Thoracic aorta (tissue), 2 donors: ENCODE results near the gene TMEM121. TPM values are rescaled to one million over a fixed set of nuclear protein-coding genes. Genes with fewer than 3 reads are reported as not detected.
"Not testable (repeated sequence)": the region's sequence is repeated elsewhere in the genome, so short reads cannot be mapped to it uniquely, and the experiment has no call there.

ENCODE experiments used
- ATAC-seq: fragments of 150-250 bp; one replicate; pipeline ENCODE4 v1.8.0; 2017; ENCODE audit warnings: low read depth; ENCODE audit not compliant: insufficient number of reproducible peaks, low FRiP score
- DNase-seq: peaks from one replicate; pipeline ENCODE4 v3.0.0-alpha.2; 2020; ENCODE audit warnings: low spot score
- H3K27ac ChIP-seq, 2 donors: fragments of 200-600 bp; sonication (generic); 1 replicate in 1 of 2; 2 replicates in 1 of 2; pipeline ENCODE4 v1.5.1; 2016; ENCODE audit warnings: mild to moderate bottlenecking in 2 of 2, moderate library complexity in 2 of 2
- H3K27me3 ChIP-seq: fragments of 200-600 bp; sonication (generic); replicated peaks from 2 replicates; pipeline ENCODE4 v1.6.0; 2016; ENCODE audit warnings: mild to moderate bottlenecking; ENCODE audit not compliant: insufficient read depth
- H3K36me3 ChIP-seq: fragments of 200-600 bp; sonication (generic); one replicate; pipeline ENCODE4 v1.5.1; 2016
- H3K4me1 ChIP-seq, 2 donors: fragments of 200-600 bp; sonication (generic); 1 replicate in 1 of 2; 2 replicates in 1 of 2; pipeline versions ENCODE4 v1.5.1 to v1.6.0; 2016; ENCODE audit warnings: low read depth in 2 of 2, mild to moderate bottlenecking in 1 of 2; ENCODE audit not compliant: control insufficient read depth in 1 of 2
- H3K4me3 ChIP-seq: fragments of 200-600 bp; sonication (generic); 2 replicates; pipeline ENCODE4 v1.5.1; 2016; ENCODE audit warnings: mild to moderate bottlenecking
- H3K9me3 ChIP-seq: fragments of 200-600 bp; sonication (generic); 2 replicates; pipeline ENCODE4 v1.5.1; 2016
- CTCF ChIP-seq: fragments of 200-600 bp; sonication (generic); IDR thresholded peaks from one replicate; pipeline ENCODE4 v1.5.1; 2019; ENCODE audit warnings: antibody characterized with exemption
- total RNA-seq, 2 donors: library from RNA; depleted of rRNA; stranded (reverse); fragments of >200 nt; gene quantifications; one replicate each; pipeline versions ENCODE4 v1.1.0 to v1.2.3, GENCODE V29; 2016

Gene TMEM121
- total RNA-seq, 2 donors from 2014 or later = 2.6 to 5.5 TPM

DNA sequence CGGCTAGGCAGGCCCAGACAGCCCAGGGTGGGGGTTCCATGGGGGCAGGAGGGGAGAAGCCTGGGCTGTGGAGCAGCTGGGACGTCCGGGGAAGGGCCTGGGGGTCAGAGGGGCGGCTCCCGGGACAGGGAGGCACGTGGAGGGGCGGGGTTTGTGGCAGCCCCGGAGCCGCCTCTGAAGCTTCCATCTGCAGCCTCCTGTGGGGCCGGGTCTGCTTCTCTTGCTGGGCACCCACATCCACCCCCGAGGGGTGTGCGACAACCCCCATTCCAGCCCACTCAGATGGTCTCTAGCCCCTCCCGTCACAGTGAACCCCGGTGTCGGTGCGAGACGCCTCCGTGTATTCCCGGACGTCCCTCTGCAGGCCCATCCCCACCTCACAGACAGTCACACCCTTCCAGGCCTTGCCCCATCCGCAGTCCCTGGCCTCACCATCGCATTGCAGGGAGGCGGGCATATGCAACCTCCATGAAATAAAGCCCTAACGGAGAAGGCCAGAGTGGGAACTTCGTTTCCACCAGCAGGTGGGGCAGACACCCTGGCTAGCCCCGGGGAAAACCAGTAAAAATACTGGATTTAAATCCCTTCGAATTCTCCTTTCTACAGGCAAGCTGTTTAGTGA, 33.8 kb downstream of the TMEM121 start:
- not testable (repeated sequence) for H3K4me1 ChIP-seq, ATAC-seq, DNase-seq

GRCh38 chr14:105561345-105561744, 35.0 kb downstream of the TMEM121 start:
- not testable (repeated sequence) for ATAC-seq

More for the DNA sequence above, 33.8 kb downstream of the TMEM121 start:
- H3K9me3 ChIP-seq, H3K4me3 ChIP-seq, H3K27me3 ChIP-seq, H3K27ac ChIP-seq, H3K36me3 ChIP-seq: not testable (repeated sequence)

DNA sequence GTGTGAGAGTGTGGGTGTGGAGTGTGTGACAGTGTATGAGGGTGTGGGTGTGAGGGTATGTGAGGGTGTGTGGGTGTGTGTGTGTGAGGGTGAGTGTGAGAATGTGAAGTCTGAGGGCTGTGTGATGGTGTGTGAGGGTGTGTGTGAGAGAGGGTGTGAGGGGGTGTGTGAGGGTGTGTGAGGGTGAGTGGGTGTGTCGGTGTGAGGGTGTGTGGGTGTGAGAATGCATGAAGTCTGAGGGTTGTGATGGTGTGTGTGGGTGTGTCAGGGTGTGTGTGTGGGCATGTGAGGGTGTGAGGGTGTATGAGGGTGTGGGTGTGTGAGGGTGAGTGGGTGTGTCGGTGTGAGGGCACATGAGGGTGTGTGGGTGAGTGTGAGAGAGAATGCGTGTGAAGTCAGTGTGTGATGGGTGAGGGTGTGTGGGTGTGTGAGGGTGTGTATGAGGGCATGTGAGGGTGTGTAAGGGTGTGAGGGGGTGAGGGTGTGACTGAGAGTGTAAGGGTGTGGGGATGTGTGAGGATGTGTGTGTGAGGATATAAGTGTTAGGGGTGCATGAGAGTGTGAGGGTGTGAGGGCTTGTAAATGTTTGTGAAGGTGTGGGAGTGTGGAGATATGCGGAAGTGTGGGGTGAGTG, 36.4 kb downstream of the TMEM121 start:
- Histone ChIP-seq H3K27me3 (no peaks in the 10 kb centered on the region), H3K4me3 (no peak overlapping the region), H3K4me1 (no peaks in the 10 kb centered on the region), H3K27ac (no peak overlapping the region), H3K9me3 (no peaks in the 10 kb centered on the region), H3K36me3 (no peaks in the 10 kb centered on the region)
- ATAC-seq (no peak), DNase-seq (no peak)
- no peak for TF ChIP-seq CTCF

More at GRCh38 chr14:105561345-105561744, 35.0 kb downstream of the TMEM121 start:
- not testable (repeated sequence) for H3K4me1 ChIP-seq, DNase-seq, H3K9me3 ChIP-seq, H3K36me3 ChIP-seq, H3K27me3 ChIP-seq, H3K27ac ChIP-seq, H3K4me3 ChIP-seq

- no peak overlapping the region for H3K4me3 ChIP-seq
- H3K36me3 ChIP-seq = no peaks in the 10 kb centered on the region
- DNase-seq (no peak), ATAC-seq (no peak)
- no peaks in the 10 kb centered on the region for H3K9me3 ChIP-seq
- TF ChIP-seq CTCF = no peak
- no peak overlapping the region for H3K27ac ChIP-seq
- no peaks in the 10 kb centered on the region for H3K27me3 ChIP-seq
- H3K4me1 ChIP-seq = no peaks in the 10 kb centered on the region
Observed at GRCh38 chr14:105563347-105563737, 37.0 kb downstream of the TMEM121 start.

DNA sequence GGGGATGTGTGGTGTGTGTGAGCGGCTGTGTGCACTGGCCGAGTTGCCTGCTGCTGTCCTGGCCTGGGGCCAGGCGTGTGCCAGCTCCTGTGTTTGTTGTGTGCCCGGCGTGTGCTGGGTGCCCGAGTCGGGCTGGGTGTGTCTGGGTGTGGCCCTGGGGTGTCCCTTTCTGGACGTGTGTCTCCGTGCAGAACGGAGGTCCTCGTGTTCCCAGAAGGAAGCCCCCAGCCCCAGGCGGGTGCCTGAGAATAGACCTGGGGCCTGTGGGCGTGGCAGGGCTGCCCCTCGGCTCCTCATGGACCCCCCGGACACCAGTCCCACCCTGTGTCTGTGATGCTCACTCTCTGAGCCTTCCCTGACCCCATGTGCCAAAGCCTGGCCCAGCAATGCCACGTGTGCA, 38.2 kb downstream of the TMEM121 start:
- not testable (repeated sequence) for H3K4me3 ChIP-seq, H3K9me3 ChIP-seq, H3K27me3 ChIP-seq, ATAC-seq, DNase-seq, H3K36me3 ChIP-seq, H3K27ac ChIP-seq, H3K4me1 ChIP-seq

- not testable (repeated sequence) for ATAC-seq, H3K9me3 ChIP-seq, H3K27me3 ChIP-seq, H3K4me1 ChIP-seq, H3K36me3 ChIP-seq, H3K27ac ChIP-seq, DNase-seq, H3K4me3 ChIP-seq
Observed at GRCh38 chr14:105565185-105565919, 39.0 kb downstream of the TMEM121 start.

GRCh38 chr14:105566248-105567163, 40.1 kb downstream of the TMEM121 start:
- not testable (repeated sequence) for H3K4me3 ChIP-seq, H3K36me3 ChIP-seq, H3K4me1 ChIP-seq, H3K27me3 ChIP-seq, ATAC-seq, H3K27ac ChIP-seq, DNase-seq, H3K9me3 ChIP-seq

DNA sequence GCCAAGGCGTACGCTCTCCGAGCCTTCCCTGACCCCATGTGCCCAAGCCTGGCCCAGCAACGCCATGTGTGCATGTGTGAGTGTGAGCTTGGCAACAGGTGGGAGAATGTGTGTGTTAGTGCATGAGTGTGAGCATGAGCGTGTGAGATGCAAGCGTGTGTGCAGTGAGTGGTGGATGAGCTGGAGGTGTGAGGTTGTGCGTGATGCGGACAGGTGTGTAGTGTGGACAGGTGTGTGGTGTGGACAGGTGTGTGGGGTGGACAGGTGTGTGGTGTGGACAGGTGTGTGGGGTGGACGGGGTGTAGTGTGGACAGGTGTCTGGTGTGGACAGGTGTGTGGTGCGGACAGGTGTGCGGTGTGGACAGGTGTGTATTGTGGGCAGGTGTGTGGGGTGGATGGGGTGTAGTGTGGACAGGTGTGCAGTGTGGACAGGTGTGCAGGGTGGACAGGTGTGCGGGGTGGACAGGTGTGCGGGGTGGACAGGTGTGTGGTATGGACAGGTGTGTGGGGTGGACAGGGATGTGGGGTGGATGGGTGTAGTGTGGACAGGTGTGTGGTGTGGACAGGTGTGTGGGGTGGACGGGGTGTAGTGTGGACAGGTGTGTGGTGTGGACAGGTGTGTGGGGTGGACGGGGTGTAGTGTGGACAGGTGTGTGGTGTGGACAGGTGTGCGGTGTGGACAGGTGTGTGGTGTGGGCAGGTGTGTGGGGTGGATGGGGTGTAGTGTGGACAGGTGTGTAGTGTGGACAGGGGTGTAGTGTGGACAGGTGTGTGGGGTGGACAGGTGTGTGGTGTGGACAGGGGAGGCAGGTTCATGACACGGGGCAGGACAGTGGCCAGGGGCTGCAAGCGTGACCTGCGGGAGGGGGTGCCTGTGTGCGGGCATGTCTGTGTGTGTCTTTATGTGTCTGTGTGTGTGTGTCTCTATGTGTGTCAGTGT, 41.1 kb downstream of the TMEM121 start:
- not testable (repeated sequence) for H3K4me1 ChIP-seq, DNase-seq, ATAC-seq, H3K9me3 ChIP-seq, H3K4me3 ChIP-seq, H3K36me3 ChIP-seq, H3K27me3 ChIP-seq, H3K27ac ChIP-seq

GRCh38 chr14:105568140-105568843, 41.9 kb downstream of the TMEM121 start:
- H3K4me1 ChIP-seq, H3K9me3 ChIP-seq, H3K27me3 ChIP-seq, ATAC-seq, DNase-seq, H3K36me3 ChIP-seq, H3K27ac ChIP-seq, H3K4me3 ChIP-seq: not testable (repeated sequence)
